ENCODE results near the gene SRRT.

GRCh38 chr7:100902638-100903037 is 27.7 kb downstream of the SRRT start:
- TF ChIP-seq CTCF (conservative IDR thresholded peaks at IDR 0.05; ENCODE audit: low read depth, low read length) (no peak), RAD21 (IDR thresholded peaks at IDR 0.05; ENCODE audit: low read length) (no peak), POLR2A (IDR thresholded peaks at IDR 0.05; ENCODE audit: low read depth, low read length) (no peak), CEBPB (IDR thresholded peaks at IDR 0.05; ENCODE audit: low read depth, low read length) (no peak), USF2 (IDR thresholded peaks at IDR 0.05; ENCODE audit: low read depth, low read length) (no peak), CHD1 (IDR thresholded peaks at IDR 0.05; ENCODE audit: low read depth, low read length) (no peak)
